T-cell (primary cell): ENCODE results near the gene RPS25. TPM values are rescaled to one million over a fixed set of nuclear protein-coding genes. Genes with fewer than 3 reads are reported as not detected.

Source experiments
- ATAC-seq, 4 experiments: fragments of 200-7000 bp in 3 of 4; fragments of 150-1000 bp in 1 of 4; cut with Tn5 transposase; replicated peaks in 1 of 4; 1 replicate in 3 of 4; 2 replicates in 1 of 4; pipeline ENCODE4 v1.10.0; 2021; ENCODE audit warnings: moderate library complexity in 3 of 4, mild to moderate bottlenecking in 2 of 4, moderate number of reproducible peaks in 1 of 4
- CTCF ChIA-PET, 2 donors: fragments of 300-600 bp; sonication (Branson Sonifier 250); formaldehyde crosslinking; loops; one replicate each; lab custom pipeline; 2022; ENCODE audit warnings: antibody characterized with exemption in 2 of 2; lab: Charles Lee
- POLR2A ChIA-PET, 2 donors: fragments of 300-600 bp; sonication (Branson Sonifier 250); formaldehyde crosslinking; loops; one replicate each; lab custom pipeline; 2022; ENCODE audit warnings: antibody characterized with exemption in 2 of 2; lab: Charles Lee
- DNase-seq, 35 experiments: peaks; one replicate each; pipeline versions ENCODE4 v3.0.0 to v3.0.0-alpha.2; 2013 to 2023
- H3K27ac ChIP-seq: one replicate; pipeline ENCODE4 v1.5.1; 2013; ENCODE audit warnings: low read length
- H3K27me3 ChIP-seq, 2 experiments: replicated peaks in 1 of 2; 1 replicate in 1 of 2; 2 replicates in 1 of 2; pipeline versions ENCODE4 v1.6.1 to v1.7.0; 2013; ENCODE audit warnings: low read length in 1 of 2, mixed read lengths in 1 of 2; ENCODE audit not compliant: control insufficient read depth in 2 of 2, insufficient read depth in 2 of 2; ENCODE audit errors: extremely low read depth in 1 of 2
- H3K36me3 ChIP-seq, 2 donors: 1 replicate in 1 of 2; 2 replicates in 1 of 2; pipeline versions ENCODE4 v1.6.1 to v1.7.0; 2013; ENCODE audit warnings: low read length in 1 of 2; ENCODE audit not compliant: control insufficient read depth in 2 of 2, insufficient read depth in 1 of 2; ENCODE audit errors: extremely low read depth in 1 of 2
- H3K4me1 ChIP-seq, 2 experiments: 1 replicate in 1 of 2; 2 replicates in 1 of 2; pipeline versions ENCODE4 v1.6.1 to v1.7.0; 2013; ENCODE audit warnings: low read length in 2 of 2, mixed read lengths in 1 of 2; ENCODE audit not compliant: insufficient read depth in 2 of 2, control insufficient read depth in 1 of 2; ENCODE audit errors: extremely low read depth in 1 of 2
- H3K4me3 ChIP-seq, 2 donors: 1 replicate in 1 of 2; 2 replicates in 1 of 2; pipeline versions ENCODE4 v1.5.1 to v1.7.0; 2013; ENCODE audit warnings: mild to moderate bottlenecking in 2 of 2, low read length in 1 of 2, moderate library complexity in 1 of 2; ENCODE audit not compliant: control insufficient read depth in 1 of 2; ENCODE audit errors: extremely low read depth in 1 of 2
- H3K9me3 ChIP-seq: 2 replicates; pipeline ENCODE4 v1.7.0; 2013
- H3K27ac Mint-ChIP-seq, 2 donors: one replicate each; pipeline ENCODE4 v1.8.0; 2020 to 2021; ENCODE audit warnings: mild to moderate bottlenecking in 2 of 2, mixed read lengths in 2 of 2
- H3K27me3 Mint-ChIP-seq, 2 donors: one replicate each; pipeline ENCODE4 v1.8.0; 2021 to 2022; ENCODE audit warnings: mixed read lengths in 2 of 2
- H3K36me3 Mint-ChIP-seq: one replicate; pipeline ENCODE4 v1.8.0; 2021; ENCODE audit warnings: mixed read lengths
- H3K4me1 Mint-ChIP-seq, 3 donors: one replicate each; pipeline ENCODE4 v1.8.0; 2020 to 2022; ENCODE audit warnings: mixed read lengths in 3 of 3, mild to moderate bottlenecking in 1 of 3
- H3K4me3 Mint-ChIP-seq, 3 donors: one replicate each; pipeline ENCODE4 v1.8.0; 2020 to 2022; ENCODE audit warnings: mild to moderate bottlenecking in 3 of 3, mixed read lengths in 3 of 3, moderate library complexity in 3 of 3
- H3K9me3 Mint-ChIP-seq, 3 donors: one replicate each; pipeline ENCODE4 v1.8.0; 2020 to 2022; ENCODE audit warnings: mixed read lengths in 3 of 3
- WGBS: methylation state at CpG from one replicate; pipeline ENCODE4 v1.1.5; 2013; ENCODE audit warnings: missing lambda C conversion rate; ENCODE audit not compliant: insufficient coverage; 5-methylcytosine and 5-hydroxymethylcytosine counted together
- total RNA-seq, 35 experiments: library from RNA in 6 of 35; stranded (reverse) in 6 of 35; fragments of 120-200 nt in 1 of 35; gene quantifications; one replicate each; pipeline versions ENCODE4 v1.2.1 to v1.2.4 and lab custom pipeline; 2013 to 2026

The RPS25 gene
- total RNA-seq: 1,000 to 10,000 TPM; 1,733 to 2,728 (median 2,161) TPM
- total RNA-seq (2013): 3,376 TPM
- total RNA-seq (lab: John Stamatoyannopoulos, UW): 655 to 1,316 (median 926) reads per million in 29 experiments

GRCh38 chr11:119018074-119018938, at the start of gene RPS25, which contains the start of gene TRAPPC4:
Gene RPS25 (minus strand): TSS chr11:119018343. CDS start chr11:119018284, 59 bp downstream.
Gene TRAPPC4 (plus strand): TSS chr11:119018766. CDS start chr11:119018796, 30 bp downstream.
- CTCF ChIA-PET: interaction anchor here in 1 of 2 donors (0.9 to 1.3 kb wide), 5 partner anchors 21 to 227 kb away, joined by 3 to 8 read pairs (median 3); partner anchors contain the start of genes CENATAC, DDX6, HINFP and VPS11
- no peaks in the 10 kb centered on the region for H3K27me3 Mint-ChIP-seq
- DNase-seq: peak; percentile 84 to 99 (median 97)
- H3K4me3 Mint-ChIP-seq: peak within 1 kb of the TSS; percentile 96 to 99 (median 99)
- POLR2A ChIA-PET: interaction anchor here (0.5 to 3.5 kb wide), 9 partner anchors 12 to 334 kb away, joined by 3 to 14 read pairs (median 3); partner anchors contain the start of genes CENATAC (in 1 of the 2), HMBS (in 1 of the 2), HYOU1 (in 1 of the 2) and SLC37A4 (in 1 of the 2)
- no peaks in the 10 kb centered on the region for H3K9me3 Mint-ChIP-seq
- Histone ChIP-seq H3K4me3 (peak within 1 kb of the TSS; percentile 95 to 98), H3K9me3 (no peaks in the 10 kb centered on the region), H3K27me3 (no peaks in the 10 kb centered on the region), H3K27ac (peak within 1 kb of the TSS; percentile 96), H3K36me3 (peaks cover 0 to 62% of the 10 kb centered on the region in 2 donors), H3K4me1 (peaks cover 15 to 45% of the 10 kb centered on the region in 2 experiments)
- peak within 1 kb of the TSS; percentile 100 for H3K27ac Mint-ChIP-seq
- H3K36me3 Mint-ChIP-seq: peaks cover 29% of the 10 kb centered on the region
- under 1% methylated on average over 63 of the region's 63 CpGs for WGBS
- peak; percentile 88 to 92 (median 90) for ATAC-seq
- H3K4me1 Mint-ChIP-seq: peaks cover 53 to 68% (median 64%) of the 10 kb centered on the region in 3 donors

DNA sequence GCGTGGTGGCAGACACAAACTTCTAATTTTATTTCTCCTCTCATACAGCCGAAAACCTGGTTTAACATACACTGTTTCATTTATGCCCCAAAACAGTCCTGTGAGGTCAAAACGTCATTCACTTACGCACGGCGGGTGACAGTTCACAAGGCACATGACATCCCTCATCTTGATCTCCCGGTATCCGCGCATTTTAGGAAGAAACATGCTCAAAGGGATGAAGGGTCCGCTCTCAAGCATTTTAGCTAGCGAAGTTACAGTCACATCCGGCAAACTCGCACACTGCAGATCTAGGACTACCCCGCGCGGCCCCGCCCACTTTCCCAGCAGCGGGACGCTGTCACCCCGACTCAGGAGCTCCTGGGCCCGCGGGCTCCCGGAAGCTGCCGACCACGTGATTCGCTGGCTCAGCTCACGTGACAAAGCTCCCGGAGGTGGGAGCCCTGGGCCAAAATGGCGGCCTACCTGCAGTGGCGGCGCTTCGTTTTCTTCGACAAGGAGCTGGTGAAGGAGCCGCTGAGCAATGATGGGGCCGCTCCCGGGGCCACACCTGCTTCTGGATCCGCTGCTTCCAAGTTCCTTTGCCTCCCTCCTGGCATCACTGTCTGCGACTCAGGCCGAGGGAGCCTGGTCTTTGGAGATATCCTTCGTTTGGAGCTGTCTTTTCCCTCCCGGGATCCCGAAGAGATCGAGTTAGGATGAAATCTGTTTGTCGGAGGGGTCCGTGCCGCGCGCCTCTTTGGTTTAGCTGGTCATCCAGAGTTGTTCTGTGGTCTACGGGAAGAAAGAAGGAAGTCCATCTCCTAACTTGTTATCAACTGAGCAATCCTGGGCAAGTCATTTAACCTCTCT, 49.5 kb upstream of the RPS25 start, which contains the start of gene VPS11:
Gene VPS11, plus strand, starts transcription at position 448 of the 852 bp plus-strand sequence. Its CDS starts 6 bp downstream, at position 454.
- H3K27me3 ChIP-seq: no peaks in the 10 kb centered on the region
- POLR2A ChIA-PET: interaction anchor here (0.5 to 2.5 kb wide), 18 partner anchors 10 to 657 kb away, joined by 3 to 17 read pairs (median 8); partner anchors contain the start of genes C2CD2L (in 1 of the 2), DPAGT1 (in 1 of the 2), HINFP (in 1 of the 2) and HMBS (in 1 of the 2)
- H3K9me3 Mint-ChIP-seq: no peaks in the 10 kb centered on the region
- peaks cover 23% of the 10 kb centered on the region for H3K36me3 Mint-ChIP-seq
- H3K27ac Mint-ChIP-seq: peak within 1 kb of the TSS; percentile 96 to 99
- H3K4me3 Mint-ChIP-seq: peak within 1 kb of the TSS; percentile 94 to 97 (median 96)
- H3K4me3 ChIP-seq: peak within 1 kb of the TSS; percentile 61 to 94
- peaks cover 44 to 55% (median 48%) of the 10 kb centered on the region in 3 donors for H3K4me1 Mint-ChIP-seq
- CTCF ChIA-PET: interaction anchor here (0.7 to 3.0 kb wide), 18 partner anchors 11 to 254 kb away, joined by 3 to 37 read pairs (median 5); partner anchors contain the start of genes DPAGT1 (in 2 of the 2), C2CD2L (in 1 of the 2), CBL (in 1 of the 2) and CENATAC (in 1 of the 2)
- ATAC-seq (peak; percentile 92 to 99 (median 98)), DNase-seq (peak; percentile 89 to 100 (median 98))
- H3K36me3 ChIP-seq: peaks cover 12 to 29% of the 10 kb centered on the region in 2 donors
- H3K9me3 ChIP-seq: no peaks in the 10 kb centered on the region
- H3K4me1 ChIP-seq: peaks cover 16 to 33% of the 10 kb centered on the region in 2 experiments
- H3K27ac ChIP-seq: peak within 1 kb of the TSS; percentile 94
- WGBS: under 1% methylated on average over 38 of the region's 49 CpGs
- H3K27me3 Mint-ChIP-seq: no peaks in the 10 kb centered on the region

DNA sequence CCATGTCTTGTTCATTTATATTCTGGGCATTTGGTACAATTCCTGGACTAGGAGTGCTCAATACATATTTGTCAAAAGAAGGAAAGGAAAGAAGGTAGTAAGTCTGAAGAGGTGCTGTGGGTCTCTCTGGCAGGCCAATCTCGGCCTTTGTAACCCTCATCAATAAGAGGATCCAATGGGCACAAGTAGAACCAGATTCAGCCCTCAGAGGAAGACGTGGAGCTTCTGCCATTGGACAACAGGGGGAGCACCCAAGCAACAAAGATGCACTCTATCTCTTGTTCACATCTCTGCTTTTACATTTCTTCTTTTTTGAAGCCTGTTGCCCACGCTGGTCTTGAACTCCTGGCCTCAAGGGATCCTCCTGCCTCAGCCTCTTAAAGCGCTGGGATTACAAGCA, 47.2 kb upstream of the RPS25 start:
- peak overlapping the region; percentile 28 to 97 (median 96) for H3K4me3 Mint-ChIP-seq
- DNase-seq: peak in 32 of 35 experiments; percentile 2 to 70 (median 36)
- Histone ChIP-seq H3K4me1 (peaks cover 16 to 33% of the 10 kb centered on the region in 2 experiments), H3K27me3 (no peaks in the 10 kb centered on the region), H3K4me3 (no peak overlapping the region), H3K36me3 (peaks cover 6 to 9% of the 10 kb centered on the region in 2 donors), H3K27ac (peak overlapping the region; percentile 8), H3K9me3 (no peaks in the 10 kb centered on the region)
- peaks cover 12% of the 10 kb centered on the region for H3K36me3 Mint-ChIP-seq
- ATAC-seq: no peak
- peaks cover 41 to 53% (median 44%) of the 10 kb centered on the region in 3 donors for H3K4me1 Mint-ChIP-seq
- CTCF ChIA-PET: interaction anchor here in 1 of 2 donors (1.0 kb wide), 1 partner anchor 141 kb away, joined by 4 read pairs; the partner anchor contains the start of gene CBL
- H3K27ac Mint-ChIP-seq: peak overlapping the region; percentile 60 to 77
- 31% methylated on average over 2 of the region's 4 CpGs for WGBS
- no peaks in the 10 kb centered on the region for H3K27me3 Mint-ChIP-seq
- POLR2A ChIA-PET: interaction anchor here in 1 of 2 donors (1.0 kb wide), 1 partner anchor 37 kb away, joined by 3 read pairs; no protein-coding TSS in a partner anchor
- no peaks in the 10 kb centered on the region for H3K9me3 Mint-ChIP-seq

- H3K27me3 Mint-ChIP-seq: no peaks in the 10 kb centered on the region
- H3K4me3 ChIP-seq: no peak overlapping the region
- POLR2A ChIA-PET: interaction anchor here in 1 of 2 donors (0.6 kb wide), 2 partner anchors 7 to 136 kb away, joined by 3 to 5 read pairs; no protein-coding TSS in a partner anchor
- WGBS: 100% methylated on average over 1 of the region's 5 CpGs
- no peaks in the 10 kb centered on the region for H3K36me3 ChIP-seq
- ATAC-seq (no peak), DNase-seq (no peak)
- no peaks in the 10 kb centered on the region for H3K9me3 ChIP-seq
- peaks cover 12 to 27% of the 10 kb centered on the region in 2 experiments for H3K4me1 ChIP-seq
- H3K36me3 Mint-ChIP-seq: no peaks in the 10 kb centered on the region
- H3K4me1 Mint-ChIP-seq: peaks cover 39 to 43% (median 39%) of the 10 kb centered on the region in 3 donors
- CTCF ChIA-PET: no interaction called here
- no peaks in the 10 kb centered on the region for H3K27me3 ChIP-seq
- H3K4me3 Mint-ChIP-seq: no peak overlapping the region
- H3K27ac Mint-ChIP-seq: no peak overlapping the region
- H3K9me3 Mint-ChIP-seq: no peaks in the 10 kb centered on the region
- no peak overlapping the region for H3K27ac ChIP-seq
These were observed 44.6 kb upstream of the RPS25 start for GRCh38 chr11:119062779-119063178.

- H3K27ac ChIP-seq: no peak overlapping the region
- Mint-ChIP-seq H3K27me3 (no peaks in the 10 kb centered on the region), H3K4me3 (no peak overlapping the region), H3K36me3 (peaks cover under 1% of the 10 kb centered on the region), H3K4me1 (peaks cover 29 to 36% (median 34%) of the 10 kb centered on the region in 3 donors), H3K9me3 (no peaks in the 10 kb centered on the region), H3K27ac (no peak overlapping the region)
- H3K4me3 ChIP-seq: no peak overlapping the region
- ATAC-seq (no peak), DNase-seq (no peak)
- H3K9me3 ChIP-seq: no peaks in the 10 kb centered on the region
- H3K4me1 ChIP-seq: peaks cover 8 to 24% of the 10 kb centered on the region in 2 experiments
- H3K36me3 ChIP-seq: no peaks in the 10 kb centered on the region
- no peaks in the 10 kb centered on the region for H3K27me3 ChIP-seq
- ChIA-PET CTCF (interaction anchor here (0.7 kb wide), 3 partner anchors 18 to 108 kb away, joined by 3 to 10 read pairs (median 6); no protein-coding TSS in a partner anchor), POLR2A (interaction anchor here in 1 of 2 donors (0.6 kb wide), 1 partner anchor 24 kb away, joined by 5 read pairs; no protein-coding TSS in a partner anchor)
- 100% methylated on average over 2 of the region's 3 CpGs for WGBS
These were observed 43.1 kb upstream of the RPS25 start for GRCh38 chr11:119061256-119061655.
